GM18511 (cell line): ENCODE data around the gene PDZK1.
"Not testable (repeated sequence)": the region's sequence is repeated elsewhere in the genome, so short reads cannot be mapped to it uniquely, and the experiment has no call there.

ENCODE experiments used
- ATAC-seq: cut with Tn5 transposase; IDR thresholded peaks from one replicate; pipeline ENCODE4 v1.9.1; 2021; ENCODE audit warnings: mild to moderate bottlenecking, moderate library complexity; ENCODE audit not compliant: unreplicated experiment

PDZK1 gene

GRCh38 chr1:145665015-145665414 is 42.2 kb downstream of the PDZK1 start:
- ATAC-seq: not testable (repeated sequence)

DNA sequence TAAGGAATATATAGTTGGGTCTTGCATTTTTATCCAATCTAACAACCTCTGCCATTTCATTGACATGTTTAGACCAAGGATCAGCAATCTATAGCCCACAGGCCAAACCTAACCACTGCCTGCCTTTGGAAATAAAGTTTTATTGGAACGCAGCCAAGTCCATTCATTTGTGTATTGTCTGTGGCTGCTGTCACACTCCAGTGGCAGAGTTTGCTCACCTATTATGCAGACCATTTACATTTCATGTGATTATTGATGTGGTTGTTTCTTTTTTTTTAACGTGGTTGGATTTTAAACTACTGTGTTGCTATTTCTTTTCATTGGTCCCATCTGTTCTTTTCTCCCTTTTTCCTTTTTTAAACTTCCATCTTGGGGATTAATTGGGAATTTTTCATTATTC is 44.7 kb downstream of the PDZK1 start:
- not testable (repeated sequence) for ATAC-seq

- ATAC-seq: not testable (repeated sequence)
These were observed 50.8 kb downstream of the PDZK1 start for GRCh38 chr1:145656245-145656943.

DNA sequence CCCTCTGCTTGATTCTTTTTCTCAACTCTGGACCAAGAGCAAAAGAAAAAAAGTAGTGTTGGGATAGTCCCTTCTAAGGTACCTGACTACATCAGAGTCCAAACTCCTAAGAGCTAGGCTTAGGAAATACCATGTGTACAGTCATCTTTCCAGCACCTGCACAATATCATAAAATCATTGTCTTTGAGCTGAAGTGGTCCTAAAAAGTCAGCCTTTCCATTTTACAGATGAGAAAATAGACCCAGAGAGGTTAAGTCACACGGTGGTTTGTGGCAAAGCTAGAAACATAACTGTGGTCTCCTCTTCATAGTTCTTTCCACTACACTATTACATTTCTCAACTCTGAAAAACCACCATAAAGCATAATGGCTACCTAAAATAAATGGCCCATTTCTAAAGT is 63.2 kb downstream of the PDZK1 start:
- ATAC-seq: not testable (repeated sequence)

GRCh38 chr1:145641886-145642285 is 65.3 kb downstream of the PDZK1 start:
- not testable (repeated sequence) for ATAC-seq

DNA sequence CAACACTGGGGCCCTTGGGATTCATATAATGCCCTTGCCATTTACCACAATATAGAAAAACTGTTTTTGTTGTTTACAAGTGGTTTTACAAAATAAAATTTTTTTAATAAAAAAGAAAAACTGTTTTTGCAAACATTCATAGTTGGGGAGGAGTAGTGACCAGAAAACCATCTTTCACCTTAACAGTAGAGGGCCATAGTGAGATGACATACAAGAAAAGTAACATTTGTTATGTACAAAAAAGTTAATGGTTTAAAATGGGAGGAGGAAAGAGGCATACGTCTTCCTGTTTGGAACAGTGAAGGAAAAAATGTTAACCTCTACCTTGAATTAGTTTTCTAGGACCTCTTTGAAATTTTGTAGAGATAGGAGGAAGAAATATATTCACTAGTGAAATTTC is 70.9 kb downstream of the PDZK1 start:
- not testable (repeated sequence) for ATAC-seq

- not testable (repeated sequence) for ATAC-seq
These were observed 85.0 kb downstream of the PDZK1 start for GRCh38 chr1:145622177-145622576.
